Measurements from ENCODE around the gene ZNF343. TPM values are rescaled to one million over a fixed set of nuclear protein-coding genes. Genes with fewer than 3 reads are reported as not detected.
"Not testable (repeated sequence)": the region's sequence is repeated elsewhere in the genome, so short reads cannot be mapped to it uniquely, and the experiment has no call there.

ZNF343 gene
- total RNA-seq, 3 donors from 2014 or later (not counting 1 experiment from before 2014, with no cell fraction given) = 8.1 to 12.3 (median 8.6) TPM

- DNase-seq (no peak), ATAC-seq (no peak)
- H3K4me1 ChIP-seq (ENCODE audit: control insufficient read depth, insufficient read depth, low read length) = peaks cover 11% of the 10 kb centered on the region
- H3K27me3 ChIP-seq (ENCODE audit: control insufficient read depth, insufficient read depth, low read length) = no peaks in the 10 kb centered on the region
- intact Hi-C loops (cut with micrococcal nuclease) = no loop called here
- Mint-ChIP-seq H3K4me3 (no peak overlapping the region), H3K4me1 (peaks cover 14 to 28% of the 10 kb centered on the region in 2 donors), H3K9me3 (no peaks in the 10 kb centered on the region), H3K27me3 (ENCODE audit: low read depth in 2 of 2) (no peaks in the 10 kb centered on the region), H3K27ac (no peak overlapping the region), H3K36me3 (no peaks in the 10 kb centered on the region)
- no peak overlapping the region for H3K27ac ChIP-seq (ENCODE audit: low read length)
- H3K36me3 ChIP-seq (ENCODE audit: control insufficient read depth, insufficient read depth, low read length) = no peaks in the 10 kb centered on the region
- WGBS (ENCODE audit: insufficient coverage) = 91% methylated on average over 6 of the region's 6 CpGs
- H3K4me3 ChIP-seq (ENCODE audit: low read length) = no peak overlapping the region
- no peaks in the 10 kb centered on the region for H3K9me3 ChIP-seq (ENCODE audit: control insufficient read depth, insufficient read depth, low read length)
- TF ChIP-seq, protein P1, sequence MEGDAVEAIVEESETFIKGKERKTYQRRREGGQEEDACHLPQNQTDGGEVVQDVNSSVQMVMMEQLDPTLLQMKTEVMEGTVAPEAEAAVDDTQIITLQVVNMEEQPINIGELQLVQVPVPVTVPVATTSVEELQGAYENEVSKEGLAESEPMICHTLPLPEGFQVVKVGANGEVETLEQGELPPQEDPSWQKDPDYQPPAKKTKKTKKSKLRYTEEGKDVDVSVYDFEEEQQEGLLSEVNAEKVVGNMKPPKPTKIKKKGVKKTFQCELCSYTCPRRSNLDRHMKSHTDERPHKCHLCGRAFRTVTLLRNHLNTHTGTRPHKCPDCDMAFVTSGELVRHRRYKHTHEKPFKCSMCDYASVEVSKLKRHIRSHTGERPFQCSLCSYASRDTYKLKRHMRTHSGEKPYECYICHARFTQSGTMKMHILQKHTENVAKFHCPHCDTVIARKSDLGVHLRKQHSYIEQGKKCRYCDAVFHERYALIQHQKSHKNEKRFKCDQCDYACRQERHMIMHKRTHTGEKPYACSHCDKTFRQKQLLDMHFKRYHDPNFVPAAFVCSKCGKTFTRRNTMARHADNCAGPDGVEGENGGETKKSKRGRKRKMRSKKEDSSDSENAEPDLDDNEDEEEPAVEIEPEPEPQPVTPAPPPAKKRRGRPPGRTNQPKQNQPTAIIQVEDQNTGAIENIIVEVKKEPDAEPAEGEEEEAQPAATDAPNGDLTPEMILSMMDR (IDR thresholded peaks at IDR 0.05) = no peak
Observed at GRCh38 chr20:2527762-2528161, 19.0 kb upstream of the ZNF343 start.

DNA sequence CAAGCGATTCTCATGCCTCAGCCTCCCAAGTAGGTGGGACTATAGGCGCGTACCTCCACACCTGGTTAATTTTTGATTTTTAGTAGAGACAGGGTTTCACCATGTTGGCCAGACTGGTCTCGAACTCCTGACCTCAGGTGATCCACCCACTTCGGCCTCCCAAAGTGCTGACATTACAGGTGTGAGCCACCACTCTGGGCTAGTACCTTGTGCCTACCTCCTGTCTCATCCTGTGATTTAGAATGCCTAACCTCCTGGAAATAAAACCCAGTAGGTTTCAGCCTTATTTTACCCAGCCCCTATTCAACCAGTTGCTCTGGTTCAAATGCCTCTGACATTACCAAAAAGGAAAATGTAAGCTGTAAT lies 17.5 kb upstream of the ZNF343 start:
- H3K27me3 ChIP-seq (ENCODE audit: control insufficient read depth, insufficient read depth, low read length); H3K27me3 Mint-ChIP-seq (ENCODE audit: low read depth in 2 of 2); H3K36me3 ChIP-seq (ENCODE audit: control insufficient read depth, insufficient read depth, low read length); H3K4me3 ChIP-seq (ENCODE audit: low read length); H3K36me3 Mint-ChIP-seq; H3K27ac Mint-ChIP-seq; ATAC-seq; H3K27ac ChIP-seq (ENCODE audit: low read length); DNase-seq; intact Hi-C loops (cut with micrococcal nuclease); H3K9me3 Mint-ChIP-seq; H3K9me3 ChIP-seq (ENCODE audit: control insufficient read depth, insufficient read depth, low read length): not testable (repeated sequence)
- WGBS (ENCODE audit: insufficient coverage) = 90% methylated on average over 5 of the region's 5 CpGs
- H3K4me1 ChIP-seq (ENCODE audit: control insufficient read depth, insufficient read depth, low read length) = peaks cover 11% of the 10 kb centered on the region
- Mint-ChIP-seq H3K4me1 (peaks cover 14 to 33% of the 10 kb centered on the region in 2 donors), H3K4me3 (peak overlapping the region; percentile 17)

- peak overlapping the region; percentile 67 for H3K4me3 ChIP-seq (ENCODE audit: low read length)
- H3K9me3 Mint-ChIP-seq = no peaks in the 10 kb centered on the region
- no peaks in the 10 kb centered on the region for H3K27me3 ChIP-seq (ENCODE audit: control insufficient read depth, insufficient read depth, low read length)
- H3K4me3 Mint-ChIP-seq = peak overlapping the region; percentile 92
- DNase-seq = peak; percentile 22 to 58
- peak overlapping the region; percentile 32 for H3K27ac ChIP-seq (ENCODE audit: low read length)
- TF ChIP-seq, protein P1 (IDR thresholded peaks at IDR 0.05) = peak; percentile 38
- H3K4me1 Mint-ChIP-seq = peaks cover 11 to 32% of the 10 kb centered on the region in 2 donors
- H3K9me3 ChIP-seq (ENCODE audit: control insufficient read depth, insufficient read depth, low read length) = no peaks in the 10 kb centered on the region
- no peaks in the 10 kb centered on the region for H3K36me3 Mint-ChIP-seq
- H3K4me1 ChIP-seq (ENCODE audit: control insufficient read depth, insufficient read depth, low read length) = peaks cover 11% of the 10 kb centered on the region
- ATAC-seq = peak; percentile 37 to 48 (median 40)
- H3K36me3 ChIP-seq (ENCODE audit: control insufficient read depth, insufficient read depth, low read length) = no peaks in the 10 kb centered on the region
- H3K27me3 Mint-ChIP-seq (ENCODE audit: low read depth in 2 of 2) = no peaks in the 10 kb centered on the region
- H3K27ac Mint-ChIP-seq = peak overlapping the region; percentile 18 to 91
- intact Hi-C loops (cut with micrococcal nuclease) = loop anchor here (2.0 kb wide), 1 partner anchor 122 kb away; no protein-coding TSS in a partner anchor
- under 1% methylated on average over 64 of the region's 64 CpGs for WGBS (ENCODE audit: insufficient coverage)
Observed at GRCh38 chr20:2524709-2525506, 16.2 kb upstream of the ZNF343 start.

DNA sequence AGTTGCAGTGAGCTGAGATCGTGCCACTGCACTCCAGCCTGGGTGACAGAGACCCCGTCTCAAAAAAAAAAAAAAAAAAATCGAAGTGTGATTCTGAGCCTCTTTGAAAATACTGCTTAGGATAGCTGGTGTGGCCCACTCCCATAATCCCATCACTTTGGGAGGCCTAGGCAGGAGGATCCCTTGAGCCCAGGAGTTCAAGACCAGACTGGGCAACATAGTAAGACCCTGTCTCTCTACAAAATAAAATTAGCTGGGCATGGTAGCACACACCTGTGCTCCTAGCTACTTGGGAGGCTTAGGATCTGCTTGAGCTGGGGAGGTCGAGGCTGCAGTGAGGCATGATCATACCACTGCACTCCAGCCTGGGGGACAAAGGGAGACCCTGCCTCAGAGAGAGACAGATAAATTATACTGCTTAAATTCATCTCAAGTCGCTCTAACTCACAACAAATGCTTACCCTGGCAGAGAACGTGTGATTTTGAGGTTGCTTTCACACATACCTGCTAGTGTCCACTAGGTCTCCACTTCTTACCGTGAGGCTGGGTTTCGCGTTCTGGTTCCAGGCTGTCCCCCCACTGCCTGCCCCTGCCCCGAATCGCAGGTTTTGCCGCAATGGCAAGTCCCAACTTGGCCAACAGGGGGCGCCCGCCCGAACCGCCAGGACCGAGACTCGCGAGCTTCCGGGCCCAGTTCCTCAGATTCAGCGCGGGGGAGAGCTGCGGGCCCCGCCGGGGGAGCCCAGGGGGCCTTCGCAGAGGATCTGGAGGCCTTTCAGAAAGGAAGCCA lies 15.4 kb upstream of the ZNF343 start:
- H3K4me1 Mint-ChIP-seq = peaks cover 7 to 27% of the 10 kb centered on the region in 2 donors

DNA sequence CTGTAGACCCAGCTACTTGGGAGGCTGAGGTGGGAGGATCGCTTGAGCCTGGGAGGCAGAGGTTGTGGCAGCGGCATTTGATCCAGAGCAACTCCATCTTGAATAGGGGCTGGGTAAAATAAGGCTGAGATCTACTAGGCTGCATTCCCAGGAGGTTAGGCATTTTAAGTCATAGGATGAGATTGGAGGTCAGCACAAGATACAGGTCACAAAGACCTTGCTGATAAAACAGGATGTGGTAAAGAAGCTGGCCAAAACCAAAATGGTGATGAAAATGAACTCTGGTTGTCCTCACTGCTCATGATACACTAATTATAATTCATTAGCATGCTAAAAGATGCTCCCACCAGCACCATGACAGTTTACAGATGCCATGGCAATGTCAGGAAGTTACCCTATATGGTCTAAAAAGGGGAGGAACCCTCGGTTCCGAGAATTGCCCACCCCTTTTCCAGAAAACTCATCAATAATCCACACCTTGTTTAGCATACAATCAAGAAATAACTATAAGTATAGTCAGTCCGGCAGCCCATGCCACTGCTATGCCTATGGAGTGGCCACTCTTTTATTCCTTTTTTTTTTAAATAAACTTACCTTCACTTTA lies 14.2 kb upstream of the ZNF343 start:
- H3K4me3 ChIP-seq (ENCODE audit: low read length); DNase-seq; H3K9me3 Mint-ChIP-seq; intact Hi-C loops (cut with micrococcal nuclease); H3K36me3 Mint-ChIP-seq; H3K27me3 Mint-ChIP-seq (ENCODE audit: low read depth in 2 of 2); H3K27ac Mint-ChIP-seq; H3K27me3 ChIP-seq (ENCODE audit: control insufficient read depth, insufficient read depth, low read length); H3K27ac ChIP-seq (ENCODE audit: low read length); H3K36me3 ChIP-seq (ENCODE audit: control insufficient read depth, insufficient read depth, low read length); ATAC-seq; H3K9me3 ChIP-seq (ENCODE audit: control insufficient read depth, insufficient read depth, low read length): not testable (repeated sequence)
- Mint-ChIP-seq H3K4me1 (peaks cover 7 to 27% of the 10 kb centered on the region in 2 donors), H3K4me3 (peak overlapping the region; percentile 10)
- whole genome bisulfite sequencing (ENCODE audit: insufficient coverage) = 87% methylated on average over 5 of the region's 5 CpGs
- peaks cover 11% of the 10 kb centered on the region for H3K4me1 ChIP-seq (ENCODE audit: control insufficient read depth, insufficient read depth, low read length)

More for the DNA sequence above, 15.4 kb upstream of the ZNF343 start:
- no peaks in the 10 kb centered on the region for H3K27me3 ChIP-seq (ENCODE audit: control insufficient read depth, insufficient read depth, low read length)
- H3K4me1 ChIP-seq (ENCODE audit: control insufficient read depth, insufficient read depth, low read length) = peaks cover 11% of the 10 kb centered on the region
- Mint-ChIP-seq H3K9me3 (no peaks in the 10 kb centered on the region), H3K4me3 (peak overlapping the region; percentile 92), H3K36me3 (no peaks in the 10 kb centered on the region), H3K27ac (peak overlapping the region; percentile 18 to 91), H3K27me3 (ENCODE audit: low read depth in 2 of 2) (peaks cover 0 to 2% of the 10 kb centered on the region in 2 donors)
- intact Hi-C loops (cut with micrococcal nuclease) = loop anchor here (2.0 kb wide), 1 partner anchor 123 kb away; no protein-coding TSS in a partner anchor
- no peaks in the 10 kb centered on the region for H3K36me3 ChIP-seq (ENCODE audit: control insufficient read depth, insufficient read depth, low read length)
- ATAC-seq (peak; percentile 86 to 92 (median 91)), DNase-seq (peak; percentile 90 to 92)
- WGBS (ENCODE audit: insufficient coverage) = 12% methylated on average over 26 of the region's 26 CpGs
- no peaks in the 10 kb centered on the region for H3K9me3 ChIP-seq (ENCODE audit: control insufficient read depth, insufficient read depth, low read length)
- H3K4me3 ChIP-seq (ENCODE audit: low read length) = peak overlapping the region; percentile 67
- TF ChIP-seq, protein P1 (IDR thresholded peaks at IDR 0.05) = peak; percentile 97
- H3K27ac ChIP-seq (ENCODE audit: low read length) = peak overlapping the region; percentile 32

Data from natural killer cell (primary cell).